Loucy (cell line): ENCODE results near the gene AKAP13.

Experiments
- H2AFZ ChIP-seq: fragments of 200-600 bp; sonication (generic); 2 replicates; pipeline ENCODE4 v1.6.0; 2016; ENCODE audit warnings: antibody characterized with exemption, mild to moderate bottlenecking, low read length, moderate library complexity
- H3F3A ChIP-seq: fragments of 200-600 bp; 2 replicates; pipeline ENCODE4 v1.6.0; 2016; ENCODE audit warnings: antibody characterized with exemption, low read depth, mild to moderate bottlenecking
- H3K27me3 ChIP-seq: fragments of 200-600 bp; sonication (generic); 2 replicates; pipeline ENCODE4 v1.6.1; 2014; ENCODE audit warnings: low read length, mild to moderate bottlenecking; ENCODE audit not compliant: insufficient read depth, poor library complexity, severe bottlenecking
- H3K36me3 ChIP-seq: fragments of 200-600 bp; sonication (generic); 2 replicates; pipeline ENCODE4 v1.6.1; 2016; ENCODE audit warnings: low read length; ENCODE audit not compliant: insufficient read depth
- H3K4me1 ChIP-seq: fragments of 200-600 bp; sonication (generic); 2 replicates; pipeline ENCODE4 v1.5.1; 2014; ENCODE audit warnings: low read length, mild to moderate bottlenecking; ENCODE audit not compliant: insufficient read depth, poor library complexity, severe bottlenecking
- H3K4me2 ChIP-seq: fragments of 200-600 bp; sonication (generic); 2 replicates; pipeline ENCODE4 v1.6.0; 2014; ENCODE audit warnings: antibody characterized with exemption, low read length, low read depth, mild to moderate bottlenecking; ENCODE audit not compliant: poor library complexity, severe bottlenecking
- H3K4me3 ChIP-seq: fragments of 200-600 bp; sonication (generic); 2 replicates; pipeline ENCODE4 v1.5.1; 2014; ENCODE audit warnings: low read length, mild to moderate bottlenecking, mixed read lengths; ENCODE audit not compliant: poor library complexity, severe bottlenecking
- H3K79me2 ChIP-seq: fragments of 200-600 bp; sonication (generic); 2 replicates; pipeline ENCODE4 v1.6.1; 2014; ENCODE audit warnings: low read length; ENCODE audit not compliant: insufficient read depth
- H3K9ac ChIP-seq: fragments of 200-600 bp; sonication (generic); 2 replicates; pipeline ENCODE4 v1.6.0; 2014; ENCODE audit warnings: mild to moderate bottlenecking, low read depth, low read length, moderate library complexity; ENCODE audit not compliant: poor library complexity, severe bottlenecking
- H3K9me2 ChIP-seq: fragments of 200-600 bp; sonication (generic); replicated peaks from 2 replicates; pipeline ENCODE4 v1.6.1; 2016; ENCODE audit warnings: low read depth, low read length, mixed read lengths
- H3K9me3 ChIP-seq: fragments of 200-600 bp; sonication (generic); 2 replicates; pipeline ENCODE4 v1.6.1; 2014; ENCODE audit warnings: mild to moderate bottlenecking, antibody characterized with exemption, low read length, low read depth; ENCODE audit not compliant: insufficient read depth
- H4K20me1 ChIP-seq: fragments of 200-600 bp; sonication (generic); 2 replicates; pipeline ENCODE4 v1.6.0; 2014; ENCODE audit warnings: antibody characterized with exemption, low read length, mild to moderate bottlenecking; ENCODE audit not compliant: insufficient read depth, poor library complexity, severe bottlenecking
- EZH2phosphoT487 ChIP-seq: fragments of 200-600 bp; IDR thresholded peaks from 2 replicates; pipeline ENCODE4 v1.6.1; 2018; ENCODE audit warnings: antibody characterized with exemption, mild to moderate bottlenecking, moderate library complexity, borderline replicate concordance
- TF ChIP-seq, protein P1 (sequence below): fragments of 200-600 bp; sonication (generic); conservative IDR thresholded peaks from 2 replicates; pipeline ENCODE4 v1.5.1; 2014; ENCODE audit warnings: mild to moderate bottlenecking, antibody characterized with exemption, low read length

Gene AKAP13

DNA sequence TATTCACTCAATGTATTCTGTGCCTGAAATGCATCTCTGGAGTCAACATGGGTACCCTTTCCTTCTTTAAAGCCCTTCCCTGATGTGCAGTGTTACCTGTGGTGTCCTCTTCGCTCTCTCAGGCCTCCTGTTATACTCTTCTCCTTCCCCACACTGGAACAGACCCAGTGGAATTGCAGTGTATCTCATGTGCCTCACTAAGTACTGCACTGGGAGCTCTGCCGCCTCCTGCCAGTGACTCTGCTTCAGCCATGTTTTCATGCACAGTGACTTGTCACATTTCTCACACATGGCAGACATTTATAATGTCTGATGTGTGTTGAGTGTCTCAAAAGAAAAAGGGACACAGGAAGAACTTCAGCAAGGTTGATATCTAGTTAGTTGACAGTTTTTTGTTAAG is 223.3 kb downstream of the AKAP13 start:
- no peak for TF ChIP-seq EZH2phosphoT487
- TF ChIP-seq, protein P1, sequence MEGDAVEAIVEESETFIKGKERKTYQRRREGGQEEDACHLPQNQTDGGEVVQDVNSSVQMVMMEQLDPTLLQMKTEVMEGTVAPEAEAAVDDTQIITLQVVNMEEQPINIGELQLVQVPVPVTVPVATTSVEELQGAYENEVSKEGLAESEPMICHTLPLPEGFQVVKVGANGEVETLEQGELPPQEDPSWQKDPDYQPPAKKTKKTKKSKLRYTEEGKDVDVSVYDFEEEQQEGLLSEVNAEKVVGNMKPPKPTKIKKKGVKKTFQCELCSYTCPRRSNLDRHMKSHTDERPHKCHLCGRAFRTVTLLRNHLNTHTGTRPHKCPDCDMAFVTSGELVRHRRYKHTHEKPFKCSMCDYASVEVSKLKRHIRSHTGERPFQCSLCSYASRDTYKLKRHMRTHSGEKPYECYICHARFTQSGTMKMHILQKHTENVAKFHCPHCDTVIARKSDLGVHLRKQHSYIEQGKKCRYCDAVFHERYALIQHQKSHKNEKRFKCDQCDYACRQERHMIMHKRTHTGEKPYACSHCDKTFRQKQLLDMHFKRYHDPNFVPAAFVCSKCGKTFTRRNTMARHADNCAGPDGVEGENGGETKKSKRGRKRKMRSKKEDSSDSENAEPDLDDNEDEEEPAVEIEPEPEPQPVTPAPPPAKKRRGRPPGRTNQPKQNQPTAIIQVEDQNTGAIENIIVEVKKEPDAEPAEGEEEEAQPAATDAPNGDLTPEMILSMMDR = no peak
- H3F3A ChIP-seq = no peaks in the 10 kb centered on the region

DNA sequence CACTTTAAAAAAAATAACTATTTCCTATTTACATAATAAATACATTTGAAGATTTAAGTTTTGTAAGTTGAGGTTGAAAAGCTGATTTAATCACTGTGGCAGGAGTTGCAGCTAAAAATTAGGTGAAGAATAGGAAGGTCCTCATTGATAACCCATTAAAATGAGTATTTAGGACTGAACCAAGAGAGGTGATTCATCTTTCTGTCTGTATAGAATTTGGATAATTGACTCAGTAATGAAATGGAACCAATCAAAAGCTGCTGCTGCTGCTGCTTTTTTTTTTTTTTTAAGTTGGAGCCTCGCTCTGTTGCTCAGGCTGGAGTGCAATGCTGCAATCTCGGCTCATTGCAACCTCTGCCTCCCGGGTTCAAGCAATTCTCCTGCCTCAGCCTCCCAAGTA is 223.8 kb downstream of the AKAP13 start:
- H4K20me1 ChIP-seq = peaks cover 6% of the 10 kb centered on the region
- H3K9ac ChIP-seq = no peak overlapping the region
- H3K9me2 ChIP-seq = no peaks in the 10 kb centered on the region
- no peaks in the 10 kb centered on the region for H3K9me3 ChIP-seq
- H3K4me1 ChIP-seq = peaks cover 19% of the 10 kb centered on the region
- no peaks in the 10 kb centered on the region for H3F3A ChIP-seq
- H3K4me3 ChIP-seq = no peak overlapping the region
- TF ChIP-seq, protein P1 = no peak
- no peak for TF ChIP-seq EZH2phosphoT487
- no peak overlapping the region for H3K4me2 ChIP-seq
- H3K36me3 ChIP-seq = peaks cover 13% of the 10 kb centered on the region; the same call in 1 of the 2 replicates
- peaks cover 29% of the 10 kb centered on the region; the same call in 1 of the 2 replicates for H3K79me2 ChIP-seq
- H3K27me3 ChIP-seq = no peaks in the 10 kb centered on the region
- no peak overlapping the region for H2AFZ ChIP-seq

More for the DNA sequence above, 223.3 kb downstream of the AKAP13 start:
- Histone ChIP-seq H3K4me2 (no peak overlapping the region), H2AFZ (no peak overlapping the region), H3K9ac (no peak overlapping the region), H3K36me3 (peaks cover 8% of the 10 kb centered on the region; the same call in 1 of the 2 replicates), H3K9me3 (no peaks in the 10 kb centered on the region), H3K4me1 (peaks cover 19% of the 10 kb centered on the region), H3K9me2 (no peaks in the 10 kb centered on the region), H3K27me3 (no peaks in the 10 kb centered on the region), H4K20me1 (peaks cover 6% of the 10 kb centered on the region), H3K79me2 (peaks cover 29% of the 10 kb centered on the region; the same call in 1 of the 2 replicates), H3K4me3 (no peak overlapping the region)

DNA sequence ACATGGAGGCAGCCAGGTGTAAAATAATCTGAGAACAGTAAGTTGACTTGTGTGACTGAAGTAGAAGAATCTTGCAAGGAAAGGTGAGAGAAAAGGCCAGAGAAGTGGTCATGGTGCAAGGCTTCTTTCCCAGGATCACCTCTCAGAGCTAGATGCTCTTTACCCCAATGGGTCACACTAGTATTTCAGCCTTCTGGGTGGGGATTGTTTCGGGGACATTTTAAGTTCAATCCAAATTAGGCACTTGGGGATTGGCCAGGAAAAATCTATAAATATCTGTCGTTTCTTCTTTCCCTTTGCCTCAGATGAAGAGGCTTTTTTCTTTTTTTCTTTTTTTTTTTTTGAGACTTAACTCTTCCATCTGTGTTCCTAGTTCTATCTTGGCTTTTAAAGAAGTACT is 226.3 kb downstream of the AKAP13 start:
- H3K79me2 ChIP-seq = peaks cover 40% of the 10 kb centered on the region; the same call in 1 of the 2 replicates
- no peak for TF ChIP-seq EZH2phosphoT487
- TF ChIP-seq, protein P1 = no peak
- H4K20me1 ChIP-seq = peaks cover 6% of the 10 kb centered on the region
- no peak overlapping the region for H3K9ac ChIP-seq
- H3K4me3 ChIP-seq = no peak overlapping the region
- H3K9me3 ChIP-seq = no peaks in the 10 kb centered on the region
- H3K4me2 ChIP-seq = peak overlapping the region; percentile 34
- peaks cover 19% of the 10 kb centered on the region for H3K4me1 ChIP-seq
- H3K36me3 ChIP-seq = peaks cover 14% of the 10 kb centered on the region; the same call in 1 of the 2 replicates
- no peak overlapping the region for H2AFZ ChIP-seq
- no peaks in the 10 kb centered on the region for H3K27me3 ChIP-seq
- H3F3A ChIP-seq = no peaks in the 10 kb centered on the region
- H3K9me2 ChIP-seq = no peaks in the 10 kb centered on the region
